Measurements from ENCODE around the gene CDK9.

DNA sequence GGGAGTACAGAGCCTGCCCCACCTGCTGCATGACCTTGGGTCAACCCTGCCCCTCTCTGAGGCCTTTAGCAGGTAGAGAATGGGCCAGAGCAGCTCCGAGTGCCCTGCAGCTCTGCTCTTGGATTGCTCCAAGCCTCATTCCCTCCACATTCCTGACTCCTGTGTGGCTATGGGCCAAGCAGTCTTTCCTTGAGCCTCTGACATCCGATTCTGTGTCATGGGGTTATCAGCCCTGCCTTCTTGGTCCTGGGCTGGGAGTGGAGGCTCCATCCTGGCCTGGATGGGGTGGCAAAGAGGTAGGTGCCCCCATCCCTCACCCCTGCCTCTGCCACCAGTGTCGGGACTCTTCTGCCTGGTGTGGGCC lies 30.5 kb downstream of the CDK9 start:
- TF ChIP-seq, protein P1, sequence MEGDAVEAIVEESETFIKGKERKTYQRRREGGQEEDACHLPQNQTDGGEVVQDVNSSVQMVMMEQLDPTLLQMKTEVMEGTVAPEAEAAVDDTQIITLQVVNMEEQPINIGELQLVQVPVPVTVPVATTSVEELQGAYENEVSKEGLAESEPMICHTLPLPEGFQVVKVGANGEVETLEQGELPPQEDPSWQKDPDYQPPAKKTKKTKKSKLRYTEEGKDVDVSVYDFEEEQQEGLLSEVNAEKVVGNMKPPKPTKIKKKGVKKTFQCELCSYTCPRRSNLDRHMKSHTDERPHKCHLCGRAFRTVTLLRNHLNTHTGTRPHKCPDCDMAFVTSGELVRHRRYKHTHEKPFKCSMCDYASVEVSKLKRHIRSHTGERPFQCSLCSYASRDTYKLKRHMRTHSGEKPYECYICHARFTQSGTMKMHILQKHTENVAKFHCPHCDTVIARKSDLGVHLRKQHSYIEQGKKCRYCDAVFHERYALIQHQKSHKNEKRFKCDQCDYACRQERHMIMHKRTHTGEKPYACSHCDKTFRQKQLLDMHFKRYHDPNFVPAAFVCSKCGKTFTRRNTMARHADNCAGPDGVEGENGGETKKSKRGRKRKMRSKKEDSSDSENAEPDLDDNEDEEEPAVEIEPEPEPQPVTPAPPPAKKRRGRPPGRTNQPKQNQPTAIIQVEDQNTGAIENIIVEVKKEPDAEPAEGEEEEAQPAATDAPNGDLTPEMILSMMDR (IDR thresholded peaks at IDR 0.05): no peak
- no peak for TF ChIP-seq POLR2A (IDR thresholded peaks at IDR 0.05)

All from body of pancreas (tissue), 4 donors.